K562 (cell line): Measurements from ENCODE around the gene MBOAT1. TPM values are rescaled to one million over a fixed set of nuclear protein-coding genes. Genes with fewer than 3 reads are reported as not detected.
A peak's percentile ranks its signal among the peaks of the same experiment; 100 is the strongest.

Experiments used
- ASH1L ChIP-seq: fragments of 450-650 bp; IDR thresholded peaks from 2 replicates; pipeline ENCODE4 v1.6.1; 2018; ENCODE audit warnings: borderline replicate concordance, mild to moderate bottlenecking, low read depth; ENCODE audit not compliant: partially characterized antibody
- CHCHD3 ChIP-seq: fragments of 250-450 bp; sonication (Bioruptor Pico); IDR thresholded peaks from 2 replicates; pipeline ENCODE4 v2.1.2; 2022; ENCODE audit warnings: mild to moderate bottlenecking
- HDAC3 ChIP-seq: fragments of 450-650 bp; IDR thresholded peaks from 2 replicates; pipeline ENCODE4 v1.6.1; 2018; ENCODE audit warnings: borderline replicate concordance, mild to moderate bottlenecking, moderate library complexity; ENCODE audit not compliant: partially characterized antibody
- KLF10 ChIP-seq: fragments of 250-450 bp; sonication (Bioruptor Pico); IDR thresholded peaks from 2 replicates; pipeline ENCODE4 v1.6.1; 2021; ENCODE audit warnings: matching md5 sums
- NCOA4 ChIP-seq: fragments of 450-650 bp; IDR thresholded peaks from 2 replicates; pipeline ENCODE4 v1.6.1; 2018; ENCODE audit warnings: mild to moderate bottlenecking; ENCODE audit not compliant: partially characterized antibody
- NCOR1 ChIP-seq: fragments of 450-650 bp; IDR thresholded peaks from 2 replicates; pipeline ENCODE4 v1.6.1; 2016; ENCODE audit warnings: mild to moderate bottlenecking, moderate library complexity
- SPI1 ChIP-seq: IDR thresholded peaks from 2 replicates; pipeline ENCODE4 v1.6.1; 2011; ENCODE audit warnings: low read depth, low read length, control low read depth, borderline replicate concordance
- TEAD4 ChIP-seq, 2 experiments: sonication (generic) in 1 of 2; formaldehyde crosslinking in 1 of 2; IDR thresholded peaks; 2 replicates each; pipeline versions ENCODE4 v1.6.1 to v1.8.0; 2012 to 2022; ENCODE audit warnings: borderline replicate concordance in 1 of 2, inconsistent platforms in 1 of 2, low read length in 1 of 2, mild to moderate bottlenecking in 1 of 2, missing genetic modification reagents in 1 of 2
- ZFP36 ChIP-seq: fragments of 150-350 bp; IDR thresholded peaks from 2 replicates; pipeline ENCODE4 v1.6.1; 2018; ENCODE audit warnings: low read length, low read depth; ENCODE audit not compliant: partially characterized antibody
- ZNF165 ChIP-seq: fragments of 250-450 bp; sonication (Bioruptor Pico); IDR thresholded peaks from 2 replicates; pipeline ENCODE4 v1.4.0; 2020; ENCODE audit warnings: borderline replicate concordance
- ZNF695 ChIP-seq: fragments of 450-650 bp; formaldehyde crosslinking; IDR thresholded peaks from 2 replicates; pipeline ENCODE4 v1.4.0; 2020; ENCODE audit warnings: mild to moderate bottlenecking, moderate library complexity
- ZNF699 ChIP-seq: fragments of 250-450 bp; sonication (Bioruptor Pico); IDR thresholded peaks from 2 replicates; pipeline ENCODE4 v1.8.0; 2021; ENCODE audit warnings: mild to moderate bottlenecking, moderate library complexity; ENCODE audit not compliant: insufficient replicate concordance
- ZNF707 ChIP-seq: fragments of 250-450 bp; sonication (Bioruptor Pico); conservative IDR thresholded peaks from 2 replicates; pipeline ENCODE4 v1.8.0; 2022; ENCODE audit warnings: inconsistent platforms, mild to moderate bottlenecking, moderate library complexity
- ZNF717 ChIP-seq: fragments of 250-450 bp; sonication (Bioruptor Pico); IDR thresholded peaks from 2 replicates; pipeline ENCODE4 v1.5.0; 2021
- polyA plus RNA-seq, 8 experiments: library from polyadenylated mRNA; depleted of rRNA in 4 of 8; stranded (reverse) in 5 of 8; unstranded in 3 of 8; fragments of >200 nt; fragmentation: Nextera tagmentation in 2 of 8; fragmentation: Illumina TruSeq in 1 of 8; extraction: Ambion mirVana in 2 of 8; extraction: Trizol in 1 of 8; gene quantifications; 2 replicates each; pipeline versions ENCODE4 v1.2.1 to v1.2.3, GENCODE V29; 2011 to 2014; ENCODE audit warnings: inconsistent platforms in 1 of 8, missing spikeins in 1 of 8
- total RNA-seq, 7 experiments: library from RNA; depleted of rRNA in 6 of 7; stranded (reverse); fragments of >200 nt in 6 of 7; fragmentation: Illumina TruSeq in 2 of 7; extraction: Trizol in 2 of 7; gene quantifications; 2 replicates each; pipeline versions ENCODE4 v1.2.1 to v1.2.3, GENCODE V29; 2011 to 2021; ENCODE audit warnings: low replicate concordance in 1 of 7
- TF ChIP-seq, protein P1 (sequence below): IDR thresholded peaks from 3 replicates; pipeline ENCODE4 v1.6.1; 2011; ENCODE audit warnings: borderline replicate concordance, mild to moderate bottlenecking, moderate library complexity; ENCODE audit not compliant: insufficient read length; ENCODE audit errors: extremely low read depth
- TF ChIP-seq, protein P2 (sequence below): fragments of 250-450 bp; sonication (Bioruptor Pico); IDR thresholded peaks from 2 replicates; pipeline ENCODE4 v1.8.0; 2021; ENCODE audit warnings: moderate library complexity, mild to moderate bottlenecking, inconsistent platforms
- TF ChIP-seq, protein P3 (sequence below): fragments of 450-650 bp; IDR thresholded peaks from 2 replicates; pipeline ENCODE4 v1.6.1; 2016; ENCODE audit warnings: antibody characterized with exemption
- TF ChIP-seq, protein P4 (sequence below): fragments of 250-450 bp; sonication (Bioruptor Pico); IDR thresholded peaks from 2 replicates; pipeline ENCODE4 v1.4.0; 2020
- TF ChIP-seq, protein P5 (sequence below), 2 experiments: fragments of 450-650 bp in 1 of 2; sonication (generic) in 1 of 2; formaldehyde crosslinking in 1 of 2; IDR thresholded peaks in 1 of 2; conservative IDR thresholded peaks in 1 of 2; 2 replicates each; pipeline versions ENCODE4 v1.6.1 to v1.8.1; 2016 to 2023; ENCODE audit warnings: mild to moderate bottlenecking in 2 of 2, moderate library complexity in 2 of 2, inconsistent platforms in 1 of 2, missing genetic modification reagents in 1 of 2
- TF ChIP-seq, protein P6 (sequence below): sonication (generic); IDR thresholded peaks from 2 replicates; pipeline ENCODE4 v1.6.1; 2016

Gene MBOAT1
- total and polyA plus RNA-seq, 9 of the 15 experiments (the other 6 are each of a cell fraction or from before 2014, with no cell fraction given): 0.13 to 16.5 (median 10.3) TPM

DNA sequence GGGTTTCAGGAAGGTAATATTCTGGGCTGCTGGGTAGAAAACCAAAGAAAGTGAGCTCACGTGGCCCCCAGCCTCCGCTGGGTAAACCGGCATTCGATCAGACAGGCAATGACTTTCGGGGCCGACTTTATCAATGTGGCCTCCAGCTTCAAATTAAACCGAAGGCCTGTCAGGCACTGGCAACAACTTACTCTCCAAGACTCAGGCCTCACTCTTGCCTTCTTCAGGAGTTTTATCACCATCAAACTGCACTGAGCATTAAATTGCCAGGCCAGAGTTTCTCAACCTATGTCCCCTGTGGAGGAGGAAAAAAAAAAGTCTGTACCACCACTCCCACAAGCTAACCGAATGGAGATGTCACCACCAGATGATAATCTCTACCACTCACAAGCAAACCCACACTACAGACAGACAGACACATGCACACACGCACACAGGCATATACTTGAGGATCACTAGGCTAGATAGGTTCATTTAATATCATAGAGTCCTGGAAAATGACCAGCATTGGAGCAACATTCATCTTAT, 1.1 kb upstream of the MBOAT1 start (continued):
- TF ChIP-seq, protein P1, sequence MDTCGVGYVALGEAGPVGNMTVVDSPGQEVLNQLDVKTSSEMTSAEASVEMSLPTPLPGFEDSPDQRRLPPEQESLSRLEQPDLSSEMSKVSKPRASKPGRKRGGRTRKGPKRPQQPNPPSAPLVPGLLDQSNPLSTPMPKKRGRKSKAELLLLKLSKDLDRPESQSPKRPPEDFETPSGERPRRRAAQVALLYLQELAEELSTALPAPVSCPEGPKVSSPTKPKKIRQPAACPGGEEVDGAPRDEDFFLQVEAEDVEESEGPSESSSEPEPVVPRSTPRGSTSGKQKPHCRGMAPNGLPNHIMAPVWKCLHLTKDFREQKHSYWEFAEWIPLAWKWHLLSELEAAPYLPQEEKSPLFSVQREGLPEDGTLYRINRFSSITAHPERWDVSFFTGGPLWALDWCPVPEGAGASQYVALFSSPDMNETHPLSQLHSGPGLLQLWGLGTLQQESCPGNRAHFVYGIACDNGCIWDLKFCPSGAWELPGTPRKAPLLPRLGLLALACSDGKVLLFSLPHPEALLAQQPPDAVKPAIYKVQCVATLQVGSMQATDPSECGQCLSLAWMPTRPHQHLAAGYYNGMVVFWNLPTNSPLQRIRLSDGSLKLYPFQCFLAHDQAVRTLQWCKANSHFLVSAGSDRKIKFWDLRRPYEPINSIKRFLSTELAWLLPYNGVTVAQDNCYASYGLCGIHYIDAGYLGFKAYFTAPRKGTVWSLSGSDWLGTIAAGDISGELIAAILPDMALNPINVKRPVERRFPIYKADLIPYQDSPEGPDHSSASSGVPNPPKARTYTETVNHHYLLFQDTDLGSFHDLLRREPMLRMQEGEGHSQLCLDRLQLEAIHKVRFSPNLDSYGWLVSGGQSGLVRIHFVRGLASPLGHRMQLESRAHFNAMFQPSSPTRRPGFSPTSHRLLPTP: no peak
- TF ChIP-seq, protein P2, sequence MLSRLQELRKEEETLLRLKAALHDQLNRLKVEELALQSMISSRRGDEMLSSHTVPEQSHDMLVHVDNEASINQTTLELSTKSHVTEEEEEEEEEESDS (CRISPR knock-in tag): no peak
- TF ChIP-seq ZNF699 (CRISPR knock-in tag) (no peak), ZFP36 (no peak), NCOA4 (no peak), ZNF695 (CRISPR knock-in tag) (0 out of 2 replicates have a peak, but pooled peaks have one; percentile 14), CHCHD3 (CRISPR knock-in tag) (no peak), HDAC3 (no peak), NCOR1 (0 out of 2 replicates have a peak, but pooled peaks have one; percentile 15), ASH1L (no peak), TEAD4 (IDR thresholded peaks at IDR 0.05; ENCODE audit: low read length) (no peak; the same call in 1 of the 2 replicates), TEAD4 (CRISPR knock-in tag; IDR thresholded peaks at IDR 0.05; ENCODE audit: borderline replicate concordance) (no peak), ZNF165 (CRISPR knock-in tag) (no peak), ZNF707 (CRISPR knock-in tag) (0 out of 2 replicates have a peak, but pooled peaks have one; percentile 11), ZNF717 (CRISPR knock-in tag) (no peak), KLF10 (CRISPR knock-in tag) (no peak), SPI1 (no peak)
- TF ChIP-seq, protein P3, sequence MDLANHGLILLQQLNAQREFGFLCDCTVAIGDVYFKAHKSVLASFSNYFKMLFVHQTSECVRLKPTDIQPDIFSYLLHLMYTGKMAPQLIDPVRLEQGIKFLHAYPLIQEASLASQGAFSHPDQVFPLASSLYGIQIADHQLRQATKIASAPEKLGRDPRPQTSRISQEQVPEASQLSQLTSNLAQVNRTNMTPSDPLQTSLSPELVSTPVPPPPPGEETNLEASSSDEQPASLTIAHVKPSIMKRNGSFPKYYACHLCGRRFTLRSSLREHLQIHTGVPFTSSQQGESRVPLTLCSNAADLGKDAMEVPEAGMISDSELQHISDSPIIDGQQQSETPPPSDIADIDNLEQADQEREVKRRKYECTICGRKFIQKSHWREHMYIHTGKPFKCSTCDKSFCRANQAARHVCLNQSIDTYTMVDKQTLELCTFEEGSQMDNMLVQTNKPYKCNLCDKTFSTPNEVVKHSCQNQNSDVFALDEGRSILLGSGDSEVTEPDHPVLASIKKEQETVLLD: peak; percentile 50; the same call in 1 of the 2 replicates
- TF ChIP-seq, protein P4, sequence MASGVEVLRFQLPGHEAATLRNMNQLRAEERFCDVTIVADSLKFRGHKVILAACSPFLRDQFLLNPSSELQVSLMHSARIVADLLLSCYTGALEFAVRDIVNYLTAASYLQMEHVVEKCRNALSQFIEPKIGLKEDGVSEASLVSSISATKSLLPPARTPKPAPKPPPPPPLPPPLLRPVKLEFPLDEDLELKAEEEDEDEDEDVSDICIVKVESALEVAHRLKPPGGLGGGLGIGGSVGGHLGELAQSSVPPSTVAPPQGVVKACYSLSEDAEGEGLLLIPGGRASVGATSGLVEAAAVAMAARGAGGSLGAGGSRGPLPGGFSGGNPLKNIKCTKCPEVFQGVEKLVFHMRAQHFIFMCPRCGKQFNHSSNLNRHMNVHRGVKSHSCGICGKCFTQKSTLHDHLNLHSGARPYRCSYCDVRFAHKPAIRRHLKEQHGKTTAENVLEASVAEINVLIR (CRISPR knock-in tag): no peak
- TF ChIP-seq, protein P5, sequence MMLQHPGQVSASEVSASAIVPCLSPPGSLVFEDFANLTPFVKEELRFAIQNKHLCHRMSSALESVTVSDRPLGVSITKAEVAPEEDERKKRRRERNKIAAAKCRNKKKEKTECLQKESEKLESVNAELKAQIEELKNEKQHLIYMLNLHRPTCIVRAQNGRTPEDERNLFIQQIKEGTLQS (IDR thresholded peaks at IDR 0.05): peak; percentile 27; the same call in 1 of the 2 replicates
- TF ChIP-seq, protein P5 (CRISPR knock-in tag; conservative IDR thresholded peaks at IDR 0.05): no peak
- TF ChIP-seq, protein P6, sequence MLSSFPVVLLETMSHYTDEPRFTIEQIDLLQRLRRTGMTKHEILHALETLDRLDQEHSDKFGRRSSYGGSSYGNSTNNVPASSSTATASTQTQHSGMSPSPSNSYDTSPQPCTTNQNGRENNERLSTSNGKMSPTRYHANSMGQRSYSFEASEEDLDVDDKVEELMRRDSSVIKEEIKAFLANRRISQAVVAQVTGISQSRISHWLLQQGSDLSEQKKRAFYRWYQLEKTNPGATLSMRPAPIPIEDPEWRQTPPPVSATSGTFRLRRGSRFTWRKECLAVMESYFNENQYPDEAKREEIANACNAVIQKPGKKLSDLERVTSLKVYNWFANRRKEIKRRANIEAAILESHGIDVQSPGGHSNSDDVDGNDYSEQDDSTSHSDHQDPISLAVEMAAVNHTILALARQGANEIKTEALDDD: peak; percentile 76
